Stimulated activated CD8-positive, alpha-beta memory T cell treated with anti-CD3 and anti-CD28 coated beads, Interleukin-12 subunit alpha, Interleukin-12 subunit beta, amount 100 ng/mL, for 4 hours (primary cell): ENCODE results near the gene IFNLR1.

ENCODE experiments used
- DNase-seq: peaks from one replicate; pipeline ENCODE4 v3.0.0-alpha.2; 2020; ENCODE audit warnings: low read depth

IFNLR1 gene

GRCh38 chr1:24175033-24175755, 11.9 kb downstream of the IFNLR1 start:
- no peak for DNase-seq

- DNase-seq, result no peak
These were observed 13.2 kb downstream of the IFNLR1 start for GRCh38 chr1:24173638-24174575.

DNA sequence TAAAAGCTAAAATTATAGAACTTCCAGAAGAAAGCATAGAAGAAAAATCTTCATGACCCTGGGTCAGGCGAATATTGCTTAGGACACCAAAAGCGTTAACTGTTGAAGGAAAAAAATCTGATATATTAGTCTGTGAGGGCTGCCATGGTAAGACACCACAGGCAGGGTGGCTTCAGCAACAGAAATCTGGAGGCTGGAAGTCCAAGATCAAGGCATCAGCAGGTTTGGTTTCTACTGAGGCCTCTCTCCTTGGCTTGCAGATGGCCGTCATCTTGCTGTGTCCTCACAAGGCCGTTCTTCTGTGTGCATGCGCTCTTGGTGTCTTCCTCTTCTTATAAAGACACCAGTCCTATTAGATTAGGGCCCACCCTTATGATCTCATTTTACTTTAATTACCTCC, 14.5 kb downstream of the IFNLR1 start:
- DNase-seq, result no peak

- no peak for DNase-seq
These were observed 17.8 kb downstream of the IFNLR1 start for GRCh38 chr1:24169286-24169685.

GRCh38 chr1:24168245-24168644, 18.8 kb downstream of the IFNLR1 start:
- DNase-seq, result no peak

GRCh38 chr1:24167008-24167407, 20.1 kb downstream of the IFNLR1 start:
- DNase-seq, result no peak

GRCh38 chr1:24165500-24165899, 21.6 kb downstream of the IFNLR1 start:
- no peak for DNase-seq

GRCh38 chr1:24164004-24164403, 23.1 kb downstream of the IFNLR1 start:
- no peak for DNase-seq

GRCh38 chr1:24162201-24162600, 24.9 kb downstream of the IFNLR1 start:
- DNase-seq, result no peak

GRCh38 chr1:24161270-24161669, 25.8 kb downstream of the IFNLR1 start:
- no peak for DNase-seq

DNA sequence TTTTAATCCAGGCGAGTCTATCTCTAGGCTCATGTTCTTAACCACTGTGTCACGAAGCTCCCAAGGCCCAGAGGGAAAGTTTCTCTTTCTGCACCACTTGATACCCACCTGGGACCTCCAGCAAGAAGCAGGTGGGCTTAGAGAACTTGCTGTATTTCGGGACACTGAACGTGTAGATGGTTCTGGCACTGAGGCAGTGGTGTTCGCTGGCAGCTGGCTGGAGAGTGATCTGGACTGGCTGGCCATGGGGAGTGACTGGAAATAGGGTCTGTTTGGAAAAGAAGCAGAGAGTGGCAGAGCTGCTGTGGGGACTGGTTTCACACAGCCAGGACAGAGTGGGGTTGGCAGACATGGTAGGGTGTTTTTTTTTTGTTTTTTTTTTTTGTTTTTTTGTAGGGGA, 27.7 kb downstream of the IFNLR1 start:
- DNase-seq, result no peak

GRCh38 chr1:24157918-24158481, 29.1 kb downstream of the IFNLR1 start:
- no peak for DNase-seq

DNA sequence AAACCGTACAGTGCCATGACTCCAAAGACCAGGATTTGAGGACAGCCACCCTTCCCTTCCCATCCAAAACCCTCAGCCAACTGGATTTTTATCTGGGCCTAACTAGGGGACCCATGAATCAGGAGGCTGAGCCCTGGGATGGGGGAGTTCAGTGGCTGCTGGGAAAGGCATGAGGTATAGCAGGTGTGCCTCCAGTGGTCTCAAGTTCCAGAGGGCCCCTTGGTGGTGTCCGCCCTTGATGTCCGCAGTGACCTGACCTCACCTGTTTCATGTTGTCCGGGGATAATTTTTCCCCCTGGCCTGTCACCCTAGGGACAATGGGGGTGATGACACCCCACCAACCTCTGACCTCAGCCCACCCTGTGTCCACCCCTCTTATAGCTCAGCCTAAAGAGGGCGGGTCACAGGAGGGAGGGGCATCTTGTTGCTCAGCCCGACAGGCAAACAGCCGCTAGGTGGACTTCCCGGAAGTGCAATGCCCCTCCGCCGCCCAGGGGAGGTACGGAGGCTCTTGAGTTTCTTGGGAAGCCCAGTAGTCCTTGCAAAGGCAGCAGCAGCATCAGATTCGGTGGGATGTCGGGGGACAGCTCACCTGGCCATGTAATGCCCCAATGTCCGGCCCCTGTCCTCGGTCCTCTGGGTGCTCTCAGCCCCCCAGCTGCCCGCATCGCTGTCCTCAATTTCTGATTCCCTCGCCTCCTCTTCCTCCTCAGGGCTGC, 30.4 kb downstream of the IFNLR1 start:
- no peak for DNase-seq

GRCh38 chr1:24155011-24155782, 31.9 kb downstream of the IFNLR1 start:
- no peak for DNase-seq

- no peak for DNase-seq
These were observed 32.9 kb downstream of the IFNLR1 start for GRCh38 chr1:24154215-24154614.

DNA sequence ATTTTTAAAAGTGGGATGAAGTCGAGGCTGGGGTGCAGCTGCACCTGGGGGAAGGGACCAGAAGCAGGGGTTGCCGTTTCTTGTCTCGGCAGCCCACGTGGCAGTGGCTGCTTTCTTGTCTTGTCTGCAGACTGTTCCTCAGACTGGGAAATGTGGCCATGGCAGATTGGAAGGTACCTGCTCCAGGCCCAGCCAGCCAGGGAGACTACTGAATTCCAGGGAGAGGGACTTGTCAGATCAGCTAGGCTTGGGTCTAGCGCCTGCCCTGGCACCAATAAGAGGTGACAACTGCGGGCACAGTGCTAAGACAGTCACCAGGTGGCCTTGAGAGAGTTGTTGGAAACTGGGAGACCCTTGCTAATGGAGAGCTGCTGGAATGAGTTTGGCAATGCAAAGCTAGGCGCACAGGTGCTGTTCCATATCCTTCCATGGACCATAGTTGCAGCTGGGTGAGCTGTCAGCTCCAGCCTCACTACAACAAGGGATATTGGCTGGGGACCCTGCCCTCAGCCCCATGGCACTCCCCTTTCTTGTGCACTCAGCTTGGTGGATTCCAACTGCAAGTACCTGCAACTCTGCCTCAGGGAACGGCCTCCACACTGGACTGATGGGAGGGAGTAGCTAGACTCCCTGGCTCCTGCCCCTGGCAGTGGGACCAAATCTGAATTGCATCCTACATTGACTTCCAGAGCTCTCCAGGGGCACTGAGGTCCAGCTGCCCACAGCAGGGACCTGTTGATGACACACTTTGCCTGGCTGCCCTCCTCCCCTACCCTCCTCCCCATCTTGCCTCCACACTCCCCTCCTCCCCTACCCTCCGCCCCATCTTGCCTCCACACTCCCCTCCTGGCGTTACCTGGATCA, 34.2 kb downstream of the IFNLR1 start:
- DNase-seq, result no peak

DNA sequence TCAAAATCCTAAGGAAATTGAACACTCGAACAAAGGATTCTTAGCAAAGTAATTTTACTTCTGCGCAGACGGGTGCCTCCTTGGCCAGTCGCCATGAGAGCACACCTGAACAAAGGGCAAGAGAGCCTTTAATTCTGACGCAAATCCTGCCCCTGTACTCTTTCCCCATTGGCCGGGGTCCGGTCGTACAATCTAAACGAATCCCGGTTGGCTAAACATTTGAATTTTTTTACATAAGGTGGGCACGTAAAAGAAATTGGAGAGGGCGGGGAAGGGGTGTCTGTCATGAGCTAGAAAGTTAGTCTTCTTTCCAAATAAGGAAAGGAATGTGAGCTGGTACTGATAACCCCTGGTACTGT, 35.9 kb downstream of the IFNLR1 start:
- no peak for DNase-seq

GRCh38 chr1:24150234-24151174, 36.6 kb downstream of the IFNLR1 start:
- DNase-seq, result peak; percentile 70

DNA sequence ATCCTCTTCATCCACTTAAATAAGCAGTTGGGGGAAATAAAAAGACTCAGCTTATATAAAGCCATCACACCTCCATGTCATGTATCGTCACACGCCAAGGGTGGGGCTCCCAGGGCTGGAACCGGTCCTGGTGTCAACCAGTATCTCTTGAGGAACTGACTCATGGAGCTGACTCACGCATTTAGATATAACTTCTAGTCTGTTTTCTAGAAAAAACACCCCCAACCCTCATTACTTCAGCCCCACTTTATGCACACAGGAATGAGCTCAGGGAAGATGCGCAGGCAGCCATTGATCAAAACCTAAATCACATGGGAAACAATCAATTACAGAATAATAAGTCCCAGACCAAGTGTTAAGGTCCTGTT, 37.2 kb downstream of the IFNLR1 start:
- DNase-seq, result no peak

GRCh38 chr1:24147816-24148215, 39.3 kb downstream of the IFNLR1 start:
- no peak for DNase-seq
